HG03457 (cell line): ENCODE data around the gene FBRS.

ENCODE experiments used
- ATAC-seq: cut with Tn5 transposase; IDR thresholded peaks from one replicate; pipeline ENCODE4 v1.9.1; 2021; ENCODE audit warnings: moderate number of reproducible peaks; ENCODE audit not compliant: unreplicated experiment

The FBRS gene

DNA sequence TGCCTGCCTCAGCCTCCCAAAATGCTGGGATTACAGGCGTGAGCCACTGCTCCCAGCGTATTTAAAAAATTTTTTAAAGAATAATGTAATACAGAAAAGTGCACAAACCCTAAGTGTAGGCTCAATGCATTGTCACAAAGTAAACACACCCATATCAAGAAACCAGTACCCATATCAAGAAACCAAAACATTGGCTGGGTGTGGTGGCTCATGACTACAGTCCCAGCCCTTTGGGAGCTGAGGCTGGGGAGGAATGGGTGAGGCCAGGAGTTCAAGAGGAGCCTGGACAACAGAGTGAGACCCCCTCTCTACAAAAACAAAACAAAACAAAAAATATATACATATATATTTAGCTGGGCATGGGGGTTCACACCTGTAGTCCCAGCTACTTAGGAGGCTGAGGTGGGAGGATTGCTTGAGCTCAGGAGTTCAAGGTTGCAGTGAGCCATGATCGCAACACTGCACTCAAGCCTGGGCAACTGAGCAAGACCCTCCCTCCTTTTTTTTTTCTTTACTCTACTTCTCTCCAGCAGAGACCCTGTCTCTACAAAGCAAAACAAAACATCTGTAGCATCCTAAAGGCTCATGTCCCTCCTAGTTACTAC is 16.8 kb upstream of the FBRS start:
- no peak for ATAC-seq

DNA sequence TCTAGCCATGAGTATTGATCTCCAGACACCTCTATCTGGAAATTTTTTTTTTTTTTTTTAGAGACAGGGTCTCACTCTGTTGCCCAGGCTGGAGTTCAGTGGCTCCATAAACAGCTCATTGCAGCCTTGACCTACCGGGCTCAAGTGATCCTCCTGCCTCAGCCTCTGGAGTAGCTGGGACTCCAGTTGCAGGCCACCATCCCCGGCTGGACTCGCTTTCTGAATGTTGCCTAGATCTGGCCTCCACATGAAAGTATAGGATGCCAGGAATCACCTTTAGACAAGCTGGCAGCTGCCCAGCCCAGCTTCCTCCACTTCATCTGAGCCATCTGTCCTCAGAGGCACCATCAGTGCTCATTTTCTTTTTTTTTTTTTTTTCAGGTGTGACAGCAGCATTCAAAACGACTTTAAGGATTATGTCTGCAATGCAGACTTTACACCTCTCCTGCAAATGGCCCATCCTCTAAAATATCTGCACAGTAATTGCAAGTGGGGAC is 13.8 kb upstream of the FBRS start:
- no peak for ATAC-seq

DNA sequence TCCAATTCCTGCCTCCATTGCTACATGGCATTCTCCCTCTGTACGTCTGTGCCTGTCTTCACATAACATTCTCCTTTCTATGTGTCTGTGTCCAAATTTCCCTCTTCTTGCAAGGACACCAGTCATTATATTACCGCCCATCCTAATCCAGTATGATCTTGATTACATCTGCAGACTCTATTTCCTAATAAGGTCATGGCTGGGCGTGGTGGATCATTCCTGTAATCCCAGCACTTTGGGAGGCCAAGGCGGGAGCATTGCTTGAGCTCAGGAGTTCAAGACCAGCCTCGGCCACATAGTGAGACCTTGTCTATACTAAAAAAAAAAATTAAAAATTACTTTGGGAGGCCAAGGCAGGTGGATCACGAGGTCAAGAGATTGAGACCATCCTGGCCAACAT is 12.5 kb upstream of the FBRS start:
- ATAC-seq: no peak

DNA sequence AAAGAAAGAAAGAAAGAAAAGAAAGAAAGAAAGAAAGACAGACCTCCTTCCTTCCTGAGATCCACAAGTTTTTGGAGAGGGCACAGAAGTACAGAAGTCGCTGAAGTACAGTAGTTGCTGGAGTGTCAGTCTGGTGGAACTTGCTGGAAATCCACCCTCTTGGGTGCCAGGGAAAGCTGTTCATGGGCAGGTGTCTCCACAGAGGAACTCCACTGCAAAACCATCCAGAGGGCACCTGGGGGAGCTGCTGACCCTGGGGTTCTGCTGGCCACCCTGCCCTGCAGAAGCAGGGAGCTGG is 11.0 kb upstream of the FBRS start:
- ATAC-seq: no peak

DNA sequence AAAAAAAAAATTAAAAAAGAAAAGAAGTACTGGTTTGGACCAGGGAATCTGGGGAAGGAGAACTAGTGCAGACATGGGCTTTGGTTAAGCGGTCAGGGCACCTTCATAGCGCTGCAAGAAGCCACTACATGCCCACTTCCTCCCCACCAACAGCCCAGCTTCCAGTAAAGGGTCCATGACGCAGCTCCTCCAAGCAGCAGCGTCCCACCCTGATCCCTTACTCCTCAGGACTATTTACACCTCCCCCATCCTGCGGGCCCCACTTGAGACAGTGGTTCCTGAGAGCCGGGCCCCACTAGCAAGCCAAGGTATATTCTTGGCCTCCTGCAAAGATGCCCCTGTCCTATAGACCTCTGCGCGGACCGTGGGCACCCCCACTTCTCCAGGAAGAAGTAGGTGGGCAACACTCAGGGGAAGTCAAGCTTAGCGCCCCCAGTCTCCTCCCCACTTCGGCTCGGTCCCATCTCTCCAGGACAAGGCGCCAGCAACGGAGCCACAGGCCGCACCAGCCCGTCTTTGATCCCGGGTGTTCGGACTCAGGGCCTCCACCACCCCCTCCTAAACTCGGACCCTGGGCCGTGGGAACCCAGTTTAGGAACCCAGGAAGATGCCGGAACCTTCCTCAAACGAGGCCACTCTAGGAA is 8.4 kb upstream of the FBRS start:
- no peak for ATAC-seq

DNA sequence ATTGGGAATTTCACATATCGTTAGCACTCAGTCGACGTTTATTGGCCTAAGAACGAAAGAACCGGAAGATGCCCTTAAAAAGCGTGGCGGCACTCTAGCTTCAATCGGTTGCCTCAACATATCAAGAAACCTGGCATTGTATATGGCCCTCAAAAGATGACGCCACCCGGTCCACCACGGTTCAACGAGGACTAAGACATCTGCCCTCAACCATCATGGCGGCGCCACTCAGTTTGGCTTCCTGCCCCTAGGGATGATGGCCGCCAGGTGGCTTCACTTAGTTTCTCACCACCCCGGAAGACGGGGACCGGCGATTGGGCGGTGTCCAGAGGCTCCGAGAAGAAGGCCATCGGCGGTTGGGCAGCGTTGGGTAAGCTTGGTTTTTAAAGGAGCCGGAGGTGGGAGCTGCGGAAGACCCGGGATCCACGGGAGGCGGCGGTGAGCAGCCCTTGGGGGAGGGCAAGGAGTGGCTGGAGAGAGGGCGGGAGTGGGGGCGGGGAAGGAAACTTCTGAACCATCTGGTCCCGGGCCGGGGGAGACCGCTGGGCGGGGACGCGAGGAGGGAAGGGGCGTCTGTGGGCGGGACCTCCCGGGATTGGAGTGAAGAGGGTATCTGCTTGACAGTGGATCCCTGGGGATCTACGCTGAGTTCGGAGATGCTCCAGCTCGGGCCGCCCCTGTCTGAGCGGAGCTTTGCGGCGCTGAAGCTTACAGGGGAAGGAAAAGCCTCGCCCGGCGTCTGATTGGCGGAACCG is 7.7 kb upstream of the FBRS start, which contains the start of gene PRR14:
Gene PRR14 (plus strand): TSS at position 592 of the 755 bp plus-strand sequence. CDS start 686 bp downstream, outside the sequence.
- peak; percentile 60 for ATAC-seq

DNA sequence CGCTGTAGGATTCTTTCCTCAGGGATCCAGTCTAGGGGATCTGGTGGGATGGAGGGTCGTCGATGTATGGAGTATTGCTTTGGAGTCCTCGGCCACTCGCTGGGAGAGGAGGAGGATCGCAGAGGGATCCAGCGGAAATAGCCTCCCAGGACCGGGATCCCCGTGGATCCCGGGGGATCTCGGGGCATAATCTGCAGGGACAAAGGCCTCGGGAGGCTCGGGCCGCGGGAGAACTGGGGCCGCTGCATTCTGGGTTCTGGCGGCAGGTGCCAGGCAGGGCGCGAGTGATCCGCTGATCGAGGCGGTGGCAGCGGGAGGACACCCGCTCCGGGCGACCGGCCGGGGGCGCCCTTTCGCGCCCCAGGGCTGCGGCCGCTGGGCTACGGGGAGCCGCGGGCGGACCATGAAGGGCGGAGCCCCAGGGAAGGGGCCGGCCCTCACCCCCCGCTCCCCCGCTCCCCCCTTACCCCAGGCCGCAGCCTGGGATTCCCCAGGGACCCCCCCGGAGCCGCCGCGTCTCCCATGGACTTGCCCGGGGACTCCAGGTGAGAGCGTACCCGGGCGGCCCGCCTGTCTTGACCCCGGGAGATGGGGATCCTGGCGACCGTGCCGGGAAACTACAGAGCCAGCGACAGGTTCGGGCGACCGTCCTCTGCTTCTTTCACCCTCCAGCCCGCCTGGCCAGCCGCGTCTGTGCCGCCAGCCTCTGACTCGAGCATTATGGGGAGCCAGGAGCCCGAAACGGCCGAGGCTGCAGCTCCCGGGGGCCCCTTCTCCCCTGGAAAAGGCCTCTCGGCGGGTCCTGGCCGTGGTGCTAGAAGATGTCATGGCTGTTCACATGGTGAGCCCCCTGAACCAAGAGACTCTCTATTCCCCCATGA is 6.9 kb upstream of the FBRS start:
- no peak for ATAC-seq

DNA sequence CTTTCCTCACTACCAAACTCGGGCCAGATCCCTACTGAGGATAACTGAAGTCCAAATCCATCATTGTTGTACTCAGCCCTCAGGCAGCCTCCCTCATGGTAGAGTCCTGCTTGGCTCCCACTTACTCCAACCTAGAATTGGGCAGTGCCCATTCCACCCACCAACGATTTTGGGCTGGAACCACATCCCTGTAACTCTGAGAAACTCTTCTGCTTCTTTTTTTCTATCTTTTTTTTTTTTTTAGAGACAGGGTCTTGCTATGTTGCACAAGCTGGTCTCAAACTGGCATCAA is 6.3 kb upstream of the FBRS start:
- ATAC-seq: no peak

DNA sequence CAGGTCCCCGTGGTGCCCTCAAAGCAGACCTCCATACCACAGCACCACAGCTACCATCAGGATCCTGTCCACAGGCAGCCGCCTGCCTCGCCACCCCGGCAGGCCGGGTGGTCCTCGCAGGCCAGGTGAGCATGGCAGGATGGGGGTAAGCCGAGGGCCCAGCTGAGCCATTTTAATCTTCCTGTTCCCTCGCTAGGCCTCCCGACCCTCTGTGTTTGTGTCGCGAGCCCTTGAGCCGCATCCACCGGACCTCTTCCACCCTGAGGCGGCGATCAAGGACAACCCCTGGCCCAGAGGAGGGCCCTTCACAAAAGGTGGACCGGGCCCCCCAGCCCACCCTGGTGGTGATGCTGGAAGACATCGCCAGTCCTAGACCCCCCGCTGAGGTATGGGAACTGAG is 5.5 kb upstream of the FBRS start:
- ATAC-seq: no peak

DNA sequence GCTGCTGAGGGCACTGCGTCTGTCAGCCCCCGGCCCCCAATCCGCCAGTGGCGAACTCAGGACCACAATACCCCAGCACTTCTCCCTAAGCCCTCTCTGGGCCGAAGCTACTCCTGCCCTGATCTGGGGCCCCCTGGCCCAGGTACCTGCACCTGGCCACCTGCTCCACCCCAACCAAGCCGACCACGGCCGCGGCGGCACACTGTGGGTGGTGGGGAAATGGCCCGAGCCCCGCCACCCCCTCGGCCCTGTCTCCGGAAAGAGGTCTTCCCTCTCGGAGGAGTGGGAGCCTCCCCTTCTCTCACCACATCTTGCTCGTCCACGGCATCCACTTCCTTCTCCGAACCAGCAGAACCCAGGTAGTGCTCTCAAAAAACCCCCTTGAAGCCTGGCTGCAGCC is 3.4 kb upstream of the FBRS start:
- no peak for ATAC-seq

DNA sequence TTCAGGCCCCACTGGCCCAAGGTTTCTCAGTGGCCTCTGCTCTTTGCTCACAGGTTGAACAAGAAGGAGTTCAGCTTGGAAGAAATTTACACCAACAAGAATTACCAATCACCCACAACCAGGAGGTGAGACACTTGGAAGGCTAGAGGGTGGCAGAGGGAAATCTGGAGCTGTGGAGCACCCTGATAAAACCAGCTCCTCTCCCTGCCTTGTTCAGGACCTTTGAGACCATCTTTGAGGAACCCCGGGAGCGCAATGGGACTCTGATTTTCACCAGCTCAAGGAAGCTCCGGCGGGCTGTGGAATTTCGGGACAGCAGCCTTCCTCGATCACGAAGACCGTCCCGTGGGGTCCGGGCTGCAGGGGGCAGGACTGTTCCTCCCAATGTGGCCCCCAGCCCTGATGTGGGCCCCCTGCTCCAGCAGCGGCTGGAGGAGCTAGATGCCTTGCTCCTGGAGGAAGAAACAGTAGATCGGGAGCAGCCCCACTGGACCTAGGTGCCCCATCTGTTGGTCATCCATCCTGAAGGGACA is 2.4 kb upstream of the FBRS start:
- no peak for ATAC-seq

DNA sequence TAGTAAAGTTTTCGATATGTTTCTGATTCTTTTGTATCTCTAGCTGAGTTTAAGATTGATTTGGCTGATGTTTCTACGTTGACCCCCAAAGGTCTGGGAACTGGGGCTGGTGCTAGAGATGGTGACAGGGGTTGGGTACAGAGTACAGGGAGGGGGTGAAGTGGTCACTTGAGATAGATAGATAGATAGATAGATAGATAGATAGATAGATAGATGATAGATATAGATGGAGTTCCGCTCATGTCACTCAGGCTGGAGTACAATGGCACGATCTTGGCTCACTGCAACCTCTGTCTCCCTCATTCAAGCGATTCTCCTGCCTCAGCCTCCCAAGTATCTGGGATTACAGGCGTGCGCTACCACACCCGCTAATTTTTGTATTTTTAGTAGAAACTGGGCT is 1.8 kb upstream of the FBRS start:
- ATAC-seq: no peak

DNA sequence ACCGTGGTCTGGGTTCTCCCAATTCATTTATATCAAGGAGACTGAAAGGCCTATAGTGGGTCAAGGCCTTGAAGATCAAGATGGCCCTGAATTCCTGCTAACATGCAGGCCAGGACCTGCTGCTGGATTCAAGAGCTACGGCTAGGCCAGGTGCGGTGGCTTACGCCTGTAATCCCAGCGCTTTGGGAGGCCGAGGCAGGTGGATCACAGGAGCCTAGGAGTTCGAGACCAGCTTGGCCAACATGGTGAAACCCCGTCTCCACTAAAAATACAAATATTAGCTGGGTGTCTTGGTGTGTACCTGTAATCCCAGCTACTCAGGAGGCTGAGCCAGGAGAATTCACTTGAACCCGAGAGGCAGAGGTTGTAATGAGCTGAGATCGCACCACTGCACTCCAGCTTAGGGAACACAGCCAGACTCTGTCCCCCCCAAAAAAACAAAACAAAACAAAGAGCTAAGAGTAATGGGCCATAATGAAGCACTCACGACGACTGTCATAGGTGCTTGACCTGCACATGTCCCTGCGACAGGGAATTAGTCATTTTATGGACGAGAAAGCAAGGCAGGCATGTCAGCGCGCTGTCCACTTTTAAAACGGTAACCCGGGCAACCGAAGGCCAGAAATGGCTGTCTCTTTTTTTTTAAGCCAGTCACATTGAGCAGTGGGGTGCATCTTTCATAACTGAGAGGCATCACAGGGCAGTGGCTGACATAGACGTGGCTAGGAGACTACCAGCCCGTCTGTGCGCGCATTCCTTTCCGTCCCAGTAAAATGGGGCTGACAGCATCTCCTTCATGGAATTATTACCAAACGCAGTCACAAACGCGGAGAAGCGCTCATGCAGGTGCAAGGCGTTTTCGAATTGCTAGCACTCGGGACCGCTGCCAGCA is 1.0 kb upstream of the FBRS start:
- no peak for ATAC-seq

DNA sequence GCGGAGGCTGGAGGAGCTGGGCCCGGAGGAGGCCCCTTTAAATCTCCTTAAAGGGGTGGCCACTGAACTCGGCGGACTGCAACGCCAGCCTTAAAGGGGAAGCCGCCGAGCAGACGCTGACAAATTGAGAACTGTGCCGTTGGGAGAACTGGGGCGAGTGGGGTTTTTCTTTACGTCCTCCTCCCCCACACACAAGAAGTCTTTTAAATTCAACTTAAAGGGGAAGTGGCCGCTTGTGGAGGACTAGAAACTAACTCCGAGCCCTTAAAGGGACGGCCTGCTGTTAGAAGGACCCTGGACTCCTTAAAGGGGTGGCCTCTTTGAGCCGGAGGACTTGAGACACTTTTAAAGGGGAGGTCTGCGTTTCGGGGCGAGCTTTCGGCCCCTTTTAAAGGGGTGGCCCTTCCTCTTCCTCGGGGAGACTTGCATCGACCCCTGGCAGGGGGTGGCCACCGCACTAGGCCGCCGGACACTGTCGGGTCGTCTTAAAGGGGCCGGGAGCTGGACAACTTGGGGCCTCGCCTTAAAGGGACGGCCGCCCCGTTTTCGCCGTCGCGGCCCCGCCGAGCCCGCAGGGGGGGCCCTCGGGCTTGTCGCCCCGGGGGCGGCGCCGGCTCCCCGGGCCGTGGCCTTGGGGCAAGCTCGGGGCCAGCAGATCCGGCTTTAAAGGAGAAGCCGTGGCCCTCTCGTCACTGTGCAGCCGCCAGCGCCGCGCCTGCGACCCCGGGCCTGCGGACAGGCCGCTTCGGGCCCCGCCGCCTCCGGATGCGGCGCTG is 688 bp downstream of the FBRS start:
- peak; percentile 39 for ATAC-seq

DNA sequence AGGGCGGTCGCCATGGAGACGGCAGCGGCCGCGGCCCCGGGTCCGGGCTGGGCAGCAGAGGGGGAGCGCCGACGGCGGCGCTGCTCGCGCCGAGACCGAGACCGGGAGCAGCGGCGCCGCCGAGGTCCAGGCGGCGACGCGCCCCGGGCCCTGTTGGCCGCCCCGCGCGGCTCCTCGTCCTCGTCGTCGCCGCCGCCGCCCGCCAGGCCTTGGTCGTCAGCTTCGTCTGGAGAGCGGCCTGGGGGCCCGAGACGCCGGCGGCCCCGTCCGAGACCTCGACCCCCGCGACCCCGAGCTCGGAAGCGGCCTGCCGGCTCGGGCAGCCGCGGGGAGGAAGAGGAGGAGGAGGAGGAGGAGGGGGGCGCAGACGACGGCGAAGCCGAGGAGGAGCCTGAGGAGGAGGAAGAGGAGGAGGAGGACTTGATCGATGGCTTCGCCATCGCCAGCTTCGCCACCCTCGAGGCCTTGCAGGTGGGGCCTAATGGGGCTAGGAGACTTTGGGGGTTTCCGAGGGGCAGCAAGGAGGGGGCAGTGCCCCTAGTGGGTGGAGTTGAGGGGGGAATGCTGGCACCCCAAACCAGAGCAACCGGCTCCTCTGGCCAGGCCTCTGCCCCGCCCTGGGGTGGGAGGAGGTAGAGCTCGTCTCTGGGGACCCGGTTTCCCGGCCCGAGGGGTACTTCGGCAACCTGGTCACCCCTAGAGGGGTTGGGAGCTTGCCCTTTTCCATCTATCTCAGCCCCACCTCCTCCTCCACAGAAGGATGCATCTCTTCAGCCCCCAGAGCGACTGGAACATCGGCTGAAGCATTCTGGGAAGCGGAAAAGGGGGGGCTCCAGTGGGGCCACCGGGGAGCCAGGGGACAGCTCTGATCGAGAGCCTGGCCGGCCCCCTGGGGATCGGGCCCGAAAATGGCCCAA is 1.5 kb downstream of the FBRS start:
- ATAC-seq: no peak

DNA sequence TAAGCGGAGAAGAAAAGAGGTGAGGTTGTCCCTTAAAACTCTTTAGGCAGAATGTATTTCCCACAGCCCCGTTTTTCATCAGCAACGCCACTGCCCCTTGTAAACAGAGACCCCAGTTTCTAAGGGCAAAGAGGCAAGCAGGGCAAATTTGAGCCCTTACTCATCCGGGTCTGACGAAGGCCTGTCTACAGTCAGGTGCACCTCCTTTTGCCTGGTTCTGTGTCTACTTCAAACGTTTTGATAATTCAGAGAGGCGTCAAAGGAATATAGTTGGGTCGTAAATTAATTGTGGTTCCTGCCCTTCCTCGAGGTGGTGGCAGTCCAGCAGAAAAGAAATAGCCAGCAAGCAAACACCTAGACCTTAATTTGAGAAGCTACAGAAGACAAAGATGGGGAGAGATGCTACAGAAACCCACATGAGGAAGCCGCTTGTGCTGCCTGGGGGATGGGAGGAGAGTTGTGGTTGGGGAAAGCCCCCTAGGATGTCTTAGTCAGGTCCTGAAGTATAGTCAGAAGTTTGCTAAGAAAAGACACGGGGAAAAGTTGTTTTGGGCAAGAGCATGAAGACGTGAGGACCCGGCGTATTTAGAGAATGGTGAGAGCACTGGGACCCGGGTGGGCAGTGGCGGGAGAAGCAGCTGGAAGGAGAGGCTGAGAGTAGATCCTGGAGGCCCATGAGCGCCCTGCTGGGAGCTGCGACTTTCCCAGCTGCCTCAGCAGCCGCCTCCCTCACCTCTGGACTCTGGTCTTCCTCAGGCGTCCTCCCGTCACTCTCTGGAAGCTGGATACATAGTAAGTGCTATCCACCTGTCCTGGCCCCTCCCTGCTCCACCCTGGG is 2.4 kb downstream of the FBRS start:
- no peak for ATAC-seq

DNA sequence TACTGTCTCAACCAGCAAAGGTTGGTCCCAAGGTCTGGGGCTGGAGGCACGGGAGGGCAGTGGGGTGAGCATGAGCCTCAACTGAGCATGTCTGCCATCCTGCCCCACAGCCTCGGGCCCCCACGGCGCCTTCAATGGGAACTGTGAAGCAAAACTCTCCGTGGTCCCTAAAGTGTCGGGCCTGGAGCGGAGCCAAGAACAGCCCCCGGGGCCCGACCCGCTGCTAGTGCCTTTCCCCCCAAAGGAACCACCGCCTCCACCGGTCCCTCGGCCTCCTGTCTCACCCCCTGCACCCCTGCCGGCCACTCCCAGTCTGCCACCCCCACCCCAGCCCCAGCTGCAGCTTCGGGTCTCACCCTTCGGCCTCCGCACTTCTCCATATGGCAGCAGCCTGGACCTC is 4.2 kb downstream of the FBRS start:
- ATAC-seq: no peak

DNA sequence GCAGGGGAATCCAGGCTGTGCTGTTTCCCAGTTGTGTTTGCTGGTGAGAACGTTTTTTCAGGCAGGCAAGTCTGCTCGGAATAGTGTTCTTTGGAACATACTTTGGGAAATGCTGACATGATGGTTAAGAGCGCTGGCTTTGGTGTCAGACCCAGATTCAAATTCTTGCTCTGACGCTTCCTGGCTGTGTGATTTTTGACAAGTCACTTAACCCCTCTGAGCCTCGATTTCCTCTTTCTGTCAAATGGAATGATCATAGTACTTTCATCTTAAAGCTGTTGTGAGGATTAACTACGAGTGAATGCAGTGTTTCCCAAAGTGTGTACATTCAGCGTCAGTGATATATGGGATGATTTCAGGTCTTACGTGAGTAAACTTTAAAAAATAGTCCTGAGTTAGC is 4.8 kb downstream of the FBRS start:
- ATAC-seq: no peak
